Measurements from ENCODE around the gene SAP30L. TPM values are rescaled to one million over a fixed set of nuclear protein-coding genes. Genes with fewer than 3 reads are reported as not detected.

SAP30L gene
- total and polyA plus RNA-seq, 7 donors = 17.8 to 51.7 (median 36.0) TPM

GRCh38 chr5:154461531-154461930 is 15.7 kb downstream of the SAP30L start:
- intact Hi-C loops (cut with DNase I) = no loop called here
- no peak for DNase-seq
- TF ChIP-seq CTCF (IDR thresholded peaks at IDR 0.05) = no peak
- TF ChIP-seq EP300 (IDR thresholded peaks at IDR 0.05) = no peak
- no peak overlapping the region for H3K27ac ChIP-seq
- no peak overlapping the region for H3K4me3 ChIP-seq
- H3K27me3 ChIP-seq = no peaks in the 10 kb centered on the region
- peaks cover 4 to 22% (median 11%) of the 10 kb centered on the region in 4 donors for H3K36me3 ChIP-seq
- H3K4me1 ChIP-seq = peaks cover 0 to 21% (median 15%) of the 10 kb centered on the region in 4 donors
- WGBS, 2 donors = 82% methylated on average over 6 of the region's 6 CpGs
- H3K9me3 ChIP-seq = no peaks in the 10 kb centered on the region

GRCh38 chr5:154464438-154464837 is 18.6 kb downstream of the SAP30L start:
- no peak for DNase-seq
- Histone ChIP-seq H3K27me3 (no peaks in the 10 kb centered on the region), H3K9me3 (no peaks in the 10 kb centered on the region), H3K4me1 (peaks cover 0 to 15% (median 7%) of the 10 kb centered on the region in 4 donors), H3K4me3 (no peak overlapping the region), H3K36me3 (no peaks in the 10 kb centered on the region), H3K27ac (no peak overlapping the region)
- intact Hi-C loops (cut with DNase I) = no loop called here
- TF ChIP-seq POLR2AphosphoS5 (IDR thresholded peaks at IDR 0.05) (peak in 1 of 4 donors; percentile 44), POLR2A (IDR thresholded peaks at IDR 0.05) (no peak), EP300 (IDR thresholded peaks at IDR 0.05) (peak in 1 of 4 donors; percentile 16), CTCF (IDR thresholded peaks at IDR 0.05) (no peak)
- 56 to 68% methylated on average over 1 of the region's 1 CpG for WGBS, 2 donors

- Histone ChIP-seq H3K9me3 (no peaks in the 10 kb centered on the region), H3K36me3 (no peaks in the 10 kb centered on the region), H3K27me3 (no peaks in the 10 kb centered on the region), H3K27ac (no peak overlapping the region), H3K4me3 (no peak overlapping the region), H3K4me1 (peaks cover 0 to 18% (median 10%) of the 10 kb centered on the region in 4 donors)
- TF ChIP-seq POLR2AphosphoS5 (IDR thresholded peaks at IDR 0.05) (no peak), POLR2A (IDR thresholded peaks at IDR 0.05) (no peak), EP300 (IDR thresholded peaks at IDR 0.05) (no peak), CTCF (IDR thresholded peaks at IDR 0.05) (no peak)
- WGBS, 2 donors = 44 to 72% methylated on average over 6 of the region's 6 CpGs
- DNase-seq = no peak
- intact Hi-C loops (cut with DNase I) = no loop called here
These were observed 19.4 kb downstream of the SAP30L start for GRCh38 chr5:154465169-154465568.

GRCh38 chr5:154466147-154466546 is 20.4 kb downstream of the SAP30L start:
- TF ChIP-seq EP300 (IDR thresholded peaks at IDR 0.05) (no peak), POLR2A (IDR thresholded peaks at IDR 0.05) (no peak), CTCF (IDR thresholded peaks at IDR 0.05) (no peak), POLR2AphosphoS5 (IDR thresholded peaks at IDR 0.05) (no peak)
- no peak for DNase-seq
- WGBS, 2 donors = 18 to 70% methylated on average over 5 of the region's 5 CpGs
- H3K9me3 ChIP-seq = no peaks in the 10 kb centered on the region
- H3K4me1 ChIP-seq = peaks cover 0 to 28% (median 16%) of the 10 kb centered on the region in 4 donors
- no peak overlapping the region for H3K4me3 ChIP-seq
- H3K27me3 ChIP-seq = no peaks in the 10 kb centered on the region
- intact Hi-C loops (cut with DNase I) = no loop called here
- no peak overlapping the region for H3K27ac ChIP-seq
- no peaks in the 10 kb centered on the region for H3K36me3 ChIP-seq

GRCh38 chr5:154466671-154467070 is 20.9 kb downstream of the SAP30L start:
- 83 to 88% methylated on average over 5 of the region's 5 CpGs for WGBS, 2 donors
- no peaks in the 10 kb centered on the region for H3K36me3 ChIP-seq
- intact Hi-C loops (cut with DNase I) = loop anchor here (1.0 kb wide), 1 partner anchor 144 kb away; no protein-coding TSS in a partner anchor
- H3K4me1 ChIP-seq = peaks cover 0 to 33% (median 20%) of the 10 kb centered on the region in 4 donors
- TF ChIP-seq POLR2A (IDR thresholded peaks at IDR 0.05) = no peak
- TF ChIP-seq EP300 (IDR thresholded peaks at IDR 0.05) = no peak
- no peak for TF ChIP-seq CTCF (IDR thresholded peaks at IDR 0.05)
- no peak for TF ChIP-seq POLR2AphosphoS5 (IDR thresholded peaks at IDR 0.05)
- no peak for DNase-seq
- no peak overlapping the region for H3K4me3 ChIP-seq
- H3K27me3 ChIP-seq = no peaks in the 10 kb centered on the region
- no peaks in the 10 kb centered on the region for H3K9me3 ChIP-seq
- H3K27ac ChIP-seq = no peak overlapping the region

Data from sigmoid colon (tissue), 7 donors.